K562 (cell line): ENCODE data around the gene TOM1L2. TPM values are rescaled to one million over a fixed set of nuclear protein-coding genes. Genes with fewer than 3 reads are reported as not detected.
A peak's percentile ranks its signal among the peaks of the same experiment; 100 is the strongest.

ENCODE experiments used
- ATAC-seq: fragments of 200-7000 bp; cut with Tn5 transposase; 3 replicates; pipeline ENCODE4 v1.9.1; 2020; ENCODE audit warnings: moderate library complexity
- BruUV-seq: library from RNA; stranded (reverse); fragments of 400-500 nt; replicated peaks from 2 replicates; lab custom pipeline; 2021; lab: Mats Ljungman, UMichigan
- CTCF ChIA-PET: fragments of 300-600 bp; formaldehyde crosslinking; extraction: SDS; loops from one replicate; lab custom pipeline; 2021; ENCODE audit warnings: low intra/inter-chr PET ratio; lab: Yijun Ruan, JAX
- POLR2A ChIA-PET: fragments of 300-600, 350-650 bp; sonication (Branson Sonifier 250); formaldehyde crosslinking; extraction: SDS; loops from one replicate; lab custom pipeline; 2021; ENCODE audit warnings: antibody characterized with exemption, inconsistent platforms; lab: Yijun Ruan, JAX
- DNase-seq, 4 experiments: peaks; one replicate each; pipeline versions ENCODE4 v3.0.0 to v3.0.0-alpha.2; 2011 to 2018; ENCODE audit warnings: low spot score in 3 of 4, mixed read lengths in 3 of 4; ENCODE audit errors: extremely low read depth in 1 of 4
- FAIRE-seq: peaks from 2 replicates; lab custom pipeline; 2011; peaks lifted over from hg19 to GRCh38; lab: Jason Lieb, UNC
- H2AFZ ChIP-seq: 2 replicates; pipeline ENCODE4 v1.6.0; 2011; ENCODE audit warnings: low read depth, low read length, control low read depth, inconsistent platforms
- H3K27ac ChIP-seq: fragments of 200-600 bp; 3 replicates; pipeline ENCODE4 v1.8.0; 2011; ENCODE audit warnings: low read depth, mild to moderate bottlenecking, control low read depth, inconsistent platforms, low read length, moderate library complexity, mixed read lengths; ENCODE audit errors: extremely low read depth
- H3K27me3 ChIP-seq, 2 experiments: fragments of 300-600 bp in 1 of 2; 2 replicates in 1 of 2; 3 replicates in 1 of 2; pipeline versions ENCODE4 v1.6.0 to v1.8.0; 2011; ENCODE audit warnings: inconsistent platforms in 2 of 2, low read length in 2 of 2, mild to moderate bottlenecking in 1 of 2, mixed read lengths in 1 of 2, moderate library complexity in 1 of 2; ENCODE audit not compliant: control insufficient read depth in 2 of 2, insufficient read depth in 2 of 2
- H3K36me3 ChIP-seq: fragments of 300-600 bp; 3 replicates; pipeline ENCODE4 v1.8.0; 2011; ENCODE audit warnings: mild to moderate bottlenecking, low read length, inconsistent platforms; ENCODE audit not compliant: control insufficient read depth, insufficient read depth
- H3K4me1 ChIP-seq, 2 experiments: fragments of 200-600 bp in 1 of 2; replicated peaks in 1 of 2; 2 replicates in 1 of 2; 3 replicates in 1 of 2; pipeline versions ENCODE4 v1.5.1 to v1.8.0; 2011; ENCODE audit warnings: inconsistent platforms in 2 of 2, low read length in 2 of 2, mild to moderate bottlenecking in 1 of 2, mixed read lengths in 1 of 2, moderate library complexity in 1 of 2; ENCODE audit not compliant: control insufficient read depth in 2 of 2, insufficient read depth in 2 of 2
- H3K4me2 ChIP-seq: 2 replicates; pipeline ENCODE4 v1.6.1; 2011; ENCODE audit warnings: low read length, control low read depth, inconsistent platforms, mixed read lengths; ENCODE audit not compliant: insufficient read depth
- H3K4me3 ChIP-seq: fragments of 200-600 bp; sonication (generic), shearing (Covaris generic); 2 replicates; pipeline ENCODE4 v1.5.1; 2016; ENCODE audit warnings: control low read depth, inconsistent platforms
- H3K79me2 ChIP-seq: fragments of 200-600 bp; 3 replicates; pipeline ENCODE4 v1.8.0; 2011; ENCODE audit warnings: low read length, inconsistent platforms; ENCODE audit not compliant: control insufficient read depth, insufficient read depth
- H3K9ac ChIP-seq, 2 experiments: 2 replicates each; pipeline versions ENCODE4 v1.6.0 to v1.6.1; 2011; ENCODE audit warnings: low read depth in 2 of 2, low read length in 2 of 2, control low read depth in 1 of 2, inconsistent platforms in 1 of 2, mild to moderate bottlenecking in 1 of 2, mixed read lengths in 1 of 2; ENCODE audit not compliant: insufficient read depth in 1 of 2
- H3K9me1 ChIP-seq: one replicate; pipeline ENCODE4 v1.6.0; 2011; ENCODE audit warnings: inconsistent platforms, mild to moderate bottlenecking, low read length, moderate library complexity; ENCODE audit not compliant: control insufficient read depth, insufficient read depth
- H3K9me3 ChIP-seq: replicated peaks from 2 replicates; pipeline ENCODE4 v1.5.1; 2011; ENCODE audit warnings: low read depth, low read length, inconsistent platforms; ENCODE audit not compliant: control insufficient read depth, insufficient read depth
- H4K20me1 ChIP-seq: replicated peaks from 2 replicates; pipeline ENCODE4 v1.6.1; 2011; ENCODE audit warnings: low read length, inconsistent platforms, mixed read lengths; ENCODE audit not compliant: control insufficient read depth, insufficient read depth
- BCOR ChIP-seq: fragments of 450-650 bp; IDR thresholded peaks from 2 replicates; pipeline ENCODE4 v1.6.1; 2016
- KDM1A ChIP-seq, 2 experiments: fragments of 450-650 bp; IDR thresholded peaks; 2 replicates each; pipeline ENCODE4 v1.6.1; 2016; ENCODE audit warnings: mild to moderate bottlenecking in 2 of 2
- RBM25 ChIP-seq: fragments of 200-400 bp; formaldehyde crosslinking; IDR thresholded peaks from 2 replicates; pipeline ENCODE4 v1.6.1; 2018; ENCODE audit warnings: low read length, low read depth, moderate library complexity; ENCODE audit not compliant: severe bottlenecking
- RCOR1 ChIP-seq, 2 experiments: IDR thresholded peaks; 2 replicates each; pipeline ENCODE4 v1.6.1; 2012; ENCODE audit warnings: low read depth in 2 of 2, low read length in 2 of 2, borderline replicate concordance in 1 of 2, improper control_type of control experiment in 1 of 2
- RNF2 ChIP-seq: sonication (generic); IDR thresholded peaks from 2 replicates; pipeline ENCODE4 v1.6.1; 2016
- ZFP36 ChIP-seq: fragments of 150-350 bp; IDR thresholded peaks from 2 replicates; pipeline ENCODE4 v1.6.1; 2018; ENCODE audit warnings: low read length, low read depth; ENCODE audit not compliant: partially characterized antibody
- ZNF436 ChIP-seq: fragments of 250-450, 450-650 bp; sonication (Bioruptor Pico); formaldehyde crosslinking; IDR thresholded peaks from 2 replicates; pipeline ENCODE4 v1.7.0; 2020; ENCODE audit warnings: mild to moderate bottlenecking
- WGBS: fragments of 100-300 bp; shearing (Covaris generic); methylation state at CpG from one replicate; pipeline ENCODE4 v1.1.6; 2016; ENCODE audit warnings: low coverage, mixed read lengths; ENCODE audit not compliant: insufficient coverage; ENCODE audit errors: missing lambda C conversion rate; 5-methylcytosine and 5-hydroxymethylcytosine counted together
- in situ Hi-C: fragments of 300-500 bp; cut with MboI; formaldehyde crosslinking; loops from 4 replicates; pipeline ENCODE4 v1.15.0; 2018; ENCODE audit warnings: inconsistent platforms, mixed read lengths
- intact Hi-C: fragments of 100-400 bp; cut with micrococcal nuclease; formaldehyde crosslinking; loops from 2 replicates; pipeline ENCODE4 v1.14.2; 2022
- polyA plus RNA-seq, 8 experiments: library from polyadenylated mRNA; depleted of rRNA in 4 of 8; stranded (reverse) in 5 of 8; unstranded in 3 of 8; fragments of >200 nt; fragmentation: Nextera tagmentation in 2 of 8; fragmentation: Illumina TruSeq in 1 of 8; extraction: Ambion mirVana in 2 of 8; extraction: Trizol in 1 of 8; gene quantifications; 2 replicates each; pipeline versions ENCODE4 v1.2.1 to v1.2.3, GENCODE V29; 2011 to 2014; ENCODE audit warnings: inconsistent platforms in 1 of 8, missing spikeins in 1 of 8
- total RNA-seq, 7 experiments: library from RNA; depleted of rRNA in 6 of 7; stranded (reverse); fragments of >200 nt in 6 of 7; fragmentation: Illumina TruSeq in 2 of 7; extraction: Trizol in 2 of 7; gene quantifications; 2 replicates each; pipeline versions ENCODE4 v1.2.1 to v1.2.3, GENCODE V29; 2011 to 2021; ENCODE audit warnings: low replicate concordance in 1 of 7
- TF ChIP-seq, protein P1 (sequence below): IDR thresholded peaks from 2 replicates; pipeline ENCODE4 v1.6.1; 2011; ENCODE audit not compliant: insufficient read length; ENCODE audit errors: extremely low read depth
- TF ChIP-seq, protein P2 (sequence below): sonication (generic); formaldehyde crosslinking; IDR thresholded peaks from 2 replicates; pipeline ENCODE4 v1.8.1; 2023; ENCODE audit warnings: mild to moderate bottlenecking, missing genetic modification reagents

Gene TOM1L2
- total and polyA plus RNA-seq, 9 of the 15 experiments (the other 6 are each of a cell fraction or from before 2014, with no cell fraction given): 0.07 to 6.0 (median 2.5) TPM

DNA sequence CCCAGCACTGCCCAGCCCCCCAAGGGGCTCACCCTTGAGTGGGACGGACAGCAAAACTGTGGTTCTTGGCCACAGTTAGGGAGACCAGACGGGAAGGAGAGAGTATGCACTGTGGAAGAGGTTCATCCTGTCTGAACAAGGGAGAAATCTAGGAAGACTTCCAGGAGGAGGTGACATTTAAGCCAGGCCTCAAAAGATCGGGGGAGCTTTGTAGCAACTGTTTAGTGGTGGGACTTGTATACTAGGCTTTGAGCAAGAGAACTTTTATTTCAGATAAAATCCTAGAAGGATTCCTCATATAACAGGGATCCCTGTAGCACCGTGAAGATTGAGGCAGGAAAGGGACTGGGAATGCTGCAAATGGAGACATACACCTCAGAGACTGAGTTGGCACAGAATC is 166.2 kb downstream of the TOM1L2 start:
- TF ChIP-seq, protein P1, sequence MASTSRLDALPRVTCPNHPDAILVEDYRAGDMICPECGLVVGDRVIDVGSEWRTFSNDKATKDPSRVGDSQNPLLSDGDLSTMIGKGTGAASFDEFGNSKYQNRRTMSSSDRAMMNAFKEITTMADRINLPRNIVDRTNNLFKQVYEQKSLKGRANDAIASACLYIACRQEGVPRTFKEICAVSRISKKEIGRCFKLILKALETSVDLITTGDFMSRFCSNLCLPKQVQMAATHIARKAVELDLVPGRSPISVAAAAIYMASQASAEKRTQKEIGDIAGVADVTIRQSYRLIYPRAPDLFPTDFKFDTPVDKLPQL: no peak
- TF ChIP-seq ZFP36: peak; percentile 99
- peak; percentile 84 for TF ChIP-seq RBM25
- TF ChIP-seq ZNF436 (CRISPR knock-in tag): peak; percentile 81
- no peak for TF ChIP-seq RNF2
- TF ChIP-seq BCOR: 0 out of 2 replicates have a peak, but pooled peaks have one; percentile 55
- peak in 1 of 2 experiments; percentile 18; a peak in 1 of 4 replicates for TF ChIP-seq KDM1A (IDR thresholded peaks at IDR 0.05)
- TF ChIP-seq, protein P2, sequence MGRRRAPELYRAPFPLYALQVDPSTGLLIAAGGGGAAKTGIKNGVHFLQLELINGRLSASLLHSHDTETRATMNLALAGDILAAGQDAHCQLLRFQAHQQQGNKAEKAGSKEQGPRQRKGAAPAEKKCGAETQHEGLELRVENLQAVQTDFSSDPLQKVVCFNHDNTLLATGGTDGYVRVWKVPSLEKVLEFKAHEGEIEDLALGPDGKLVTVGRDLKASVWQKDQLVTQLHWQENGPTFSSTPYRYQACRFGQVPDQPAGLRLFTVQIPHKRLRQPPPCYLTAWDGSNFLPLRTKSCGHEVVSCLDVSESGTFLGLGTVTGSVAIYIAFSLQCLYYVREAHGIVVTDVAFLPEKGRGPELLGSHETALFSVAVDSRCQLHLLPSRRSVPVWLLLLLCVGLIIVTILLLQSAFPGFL (CRISPR knock-in tag): no peak
- TF ChIP-seq RCOR1 (IDR thresholded peaks at IDR 0.05; ENCODE audit: borderline replicate concordance in 1 of 2, low read depth in 2 of 2, low read length in 2 of 2): 0 out of 4 replicates have a peak, but pooled peaks of 1 of the 2 experiments have one; percentile 6
- in situ Hi-C loops: no loop called here
- no peak overlapping the region for H3K9ac ChIP-seq
- DNase-seq: no peak
- no TSS peak for BruUV-seq
- no peaks in the 10 kb centered on the region for H3K9me1 ChIP-seq
- FAIRE-seq: no peak
- peaks cover 0 to 35% of the 10 kb centered on the region in 2 experiments; a peak in 2 of 5 replicates for H3K4me1 ChIP-seq
- H3K4me3 ChIP-seq: no peak overlapping the region
- no peaks in the 10 kb centered on the region for H3K9me3 ChIP-seq
- no peak overlapping the region for H3K4me2 ChIP-seq
- H3K36me3 ChIP-seq: peaks cover 24% of the 10 kb centered on the region; the same call in 2 of the 3 replicates
- intact Hi-C loops: no loop called here
- no peaks in the 10 kb centered on the region for H4K20me1 ChIP-seq
- no peaks in the 10 kb centered on the region for H3K27me3 ChIP-seq
- H3K27ac ChIP-seq: no peak overlapping the region
- CTCF ChIA-PET: no interaction called here
- POLR2A ChIA-PET: interaction anchor here (0.6 to 1.5 kb wide), 6 partner anchors 9 to 36 kb away, joined by 3 to 4 read pairs (median 4); partner anchors contain the start of gene SREBF1
- H3K79me2 ChIP-seq: no peaks in the 10 kb centered on the region
- 72% methylated on average over 3 of the region's 4 CpGs for WGBS
- no peak for ATAC-seq
- H2AFZ ChIP-seq: no peak overlapping the region
